GM06990 (cell line): ENCODE data around the gene SIGLEC12.

Source experiments
- DNase-seq: peaks from one replicate; pipeline ENCODE4 v3.0.0-alpha.2; 2011; ENCODE audit not compliant: insufficient read length; ENCODE audit errors: extremely low read depth
- H3K27me3 ChIP-seq: replicated peaks from 2 replicates; pipeline ENCODE4 v1.6.0; 2011; ENCODE audit warnings: low read length; ENCODE audit not compliant: control insufficient read depth, insufficient read depth
- H3K36me3 ChIP-seq: 2 replicates; pipeline ENCODE4 v1.5.1; 2011; ENCODE audit warnings: low read length; ENCODE audit not compliant: control insufficient read depth, insufficient read depth
- H3K4me3 ChIP-seq: replicated peaks from 2 replicates; pipeline ENCODE4 v1.5.1; 2011; ENCODE audit warnings: low read depth, mild to moderate bottlenecking, control low read depth, low read length
- CTCF ChIP-seq: IDR thresholded peaks from 2 replicates; pipeline ENCODE4 v1.5.1; 2011; ENCODE audit warnings: low read length, control low read depth, mild to moderate bottlenecking, inconsistent platforms; ENCODE audit not compliant: insufficient read depth, poor library complexity, severe bottlenecking

The SIGLEC12 gene

GRCh38 chr19:51458051-51458645 lies 43.5 kb downstream of the SIGLEC12 start, which contains the start of gene SIGLEC8:
Gene SIGLEC8, minus strand, starts transcription at chr19:51458454. Its CDS starts 67 bp downstream, at chr19:51458387.
- TF ChIP-seq CTCF: no peak
- no peaks in the 10 kb centered on the region for H3K36me3 ChIP-seq
- no peak for DNase-seq
- no peak within 1 kb of the TSS for H3K4me3 ChIP-seq
- no peaks in the 10 kb centered on the region; the same call in none of the 2 replicates for H3K27me3 ChIP-seq

GRCh38 chr19:51457351-51458013 lies 44.1 kb downstream of the SIGLEC12 start:
- Histone ChIP-seq H3K4me3 (no peak overlapping the region), H3K27me3 (no peaks in the 10 kb centered on the region; the same call in none of the 2 replicates), H3K36me3 (no peaks in the 10 kb centered on the region)
- no peak for TF ChIP-seq CTCF
- no peak for DNase-seq

GRCh38 chr19:51456541-51457290 lies 44.9 kb downstream of the SIGLEC12 start:
- no peak for TF ChIP-seq CTCF
- Histone ChIP-seq H3K4me3 (no peak overlapping the region), H3K27me3 (no peaks in the 10 kb centered on the region; the same call in none of the 2 replicates), H3K36me3 (no peaks in the 10 kb centered on the region)
- no peak for DNase-seq

- Histone ChIP-seq H3K36me3 (no peaks in the 10 kb centered on the region), H3K27me3 (no peaks in the 10 kb centered on the region; the same call in 1 of the 2 replicates), H3K4me3 (no peak overlapping the region)
- TF ChIP-seq CTCF: no peak
- no peak for DNase-seq
Measured at GRCh38 chr19:51450730-51451307, 50.8 kb downstream of the SIGLEC12 start.

- no peak for TF ChIP-seq CTCF
- no peak for DNase-seq
- Histone ChIP-seq H3K4me3 (no peak overlapping the region), H3K36me3 (no peaks in the 10 kb centered on the region), H3K27me3 (no peaks in the 10 kb centered on the region; the same call in 1 of the 2 replicates)
Measured at GRCh38 chr19:51448411-51449016, 53.1 kb downstream of the SIGLEC12 start.
